HUDEP-2 (cell line): ENCODE results near the gene CEBPB.
"Not testable (repeated sequence)": the region's sequence is repeated elsewhere in the genome, so short reads cannot be mapped to it uniquely, and the experiment has no call there.

Experiments
- DNase-seq, 76 experiments: peaks; one replicate each; lab custom pipeline; 2025; ENCODE audit not compliant: unreplicated experiment in 76 of 76; lab: John Stamatoyannopoulos, UW

Gene CEBPB

DNA sequence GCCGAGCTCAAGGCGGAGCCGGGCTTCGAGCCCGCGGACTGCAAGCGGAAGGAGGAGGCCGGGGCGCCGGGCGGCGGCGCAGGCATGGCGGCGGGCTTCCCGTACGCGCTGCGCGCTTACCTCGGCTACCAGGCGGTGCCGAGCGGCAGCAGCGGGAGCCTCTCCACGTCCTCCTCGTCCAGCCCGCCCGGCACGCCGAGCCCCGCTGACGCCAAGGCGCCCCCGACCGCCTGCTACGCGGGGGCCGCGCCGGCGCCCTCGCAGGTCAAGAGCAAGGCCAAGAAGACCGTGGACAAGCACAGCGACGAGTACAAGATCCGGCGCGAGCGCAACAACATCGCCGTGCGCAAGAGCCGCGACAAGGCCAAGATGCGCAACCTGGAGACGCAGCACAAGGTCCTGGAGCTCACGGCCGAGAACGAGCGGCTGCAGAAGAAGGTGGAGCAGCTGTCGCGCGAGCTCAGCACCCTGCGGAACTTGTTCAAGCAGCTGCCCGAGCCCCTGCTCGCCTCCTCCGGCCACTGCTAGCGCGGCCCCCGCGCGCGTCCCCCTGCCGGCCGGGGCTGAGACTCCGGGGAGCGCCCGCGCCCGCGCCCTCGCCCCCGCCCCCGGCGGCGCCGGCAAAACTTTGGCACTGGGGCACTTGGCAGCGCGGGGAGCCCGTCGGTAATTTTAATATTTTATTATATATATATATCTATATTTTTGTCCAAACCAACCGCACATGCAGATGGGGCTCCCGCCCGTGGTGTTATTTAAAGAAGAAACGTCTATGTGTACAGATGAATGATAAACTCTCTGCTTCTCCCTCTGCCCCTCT is 1.1 kb downstream of the CEBPB start:
- peak in 42 of 76 experiments; percentile 26 to 75 (median 58) for DNase-seq

DNA sequence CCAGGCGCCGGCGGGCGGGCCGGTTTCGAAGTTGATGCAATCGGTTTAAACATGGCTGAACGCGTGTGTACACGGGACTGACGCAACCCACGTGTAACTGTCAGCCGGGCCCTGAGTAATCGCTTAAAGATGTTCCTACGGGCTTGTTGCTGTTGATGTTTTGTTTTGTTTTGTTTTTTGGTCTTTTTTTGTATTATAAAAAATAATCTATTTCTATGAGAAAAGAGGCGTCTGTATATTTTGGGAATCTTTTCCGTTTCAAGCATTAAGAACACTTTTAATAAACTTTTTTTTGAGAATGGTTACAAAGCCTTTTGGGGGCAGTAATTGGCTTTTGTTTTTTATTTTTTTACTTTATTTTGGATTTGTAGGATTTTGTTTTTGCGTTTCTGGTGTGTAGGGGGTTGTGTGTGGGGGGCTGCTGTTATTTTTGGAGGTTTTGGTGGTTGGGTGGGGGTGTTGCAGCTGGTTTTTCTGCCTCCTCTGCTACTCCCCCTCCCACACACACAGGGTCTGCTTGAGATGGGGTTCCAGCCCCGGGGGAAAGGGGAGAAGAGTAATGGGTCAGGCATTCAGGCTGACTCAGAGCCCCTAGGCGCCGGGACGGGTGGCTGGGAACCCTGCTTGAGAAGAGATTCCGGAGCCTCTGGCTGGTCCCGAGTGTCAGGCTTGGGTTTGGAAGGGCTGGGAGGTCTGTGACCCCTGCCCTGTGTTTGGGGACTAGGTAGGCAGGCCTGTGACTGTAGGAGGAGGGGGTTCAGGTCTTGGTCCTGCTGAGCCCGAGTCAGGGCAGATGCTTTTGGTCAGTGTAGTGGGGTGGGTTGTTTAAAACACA is 2.0 kb downstream of the CEBPB start:
- peak in 73 of 76 experiments; percentile 10 to 90 (median 74) for DNase-seq

DNA sequence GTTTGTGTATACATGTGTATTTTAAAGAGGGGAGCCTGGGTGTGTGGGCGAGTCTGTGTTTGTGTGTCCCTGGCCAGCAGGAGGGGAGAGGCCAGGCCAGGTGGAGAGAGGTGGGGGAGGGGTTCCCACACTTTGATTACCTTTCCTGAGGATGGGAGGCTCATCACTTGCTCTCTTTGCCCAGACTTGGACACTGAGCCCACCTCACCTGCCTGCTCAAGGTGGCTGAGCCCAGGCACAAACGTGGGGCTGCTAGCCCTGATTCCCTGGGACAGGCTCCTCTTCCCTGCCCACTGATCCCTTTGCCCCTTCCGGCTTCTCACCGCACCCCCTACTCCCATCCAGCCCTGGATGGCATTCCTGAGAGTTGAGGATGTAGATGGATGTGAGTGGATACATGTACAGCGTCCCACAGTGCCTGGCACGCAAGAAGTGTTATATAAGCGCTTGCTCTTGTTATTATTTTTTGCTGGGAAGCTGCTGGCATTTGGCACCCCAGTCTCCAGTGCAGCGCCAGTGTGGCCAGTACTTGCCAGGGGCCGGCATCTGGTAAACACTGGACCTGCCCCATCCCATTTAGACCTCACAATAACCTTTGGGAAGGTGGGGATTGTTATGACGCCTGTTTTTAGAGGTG is 2.7 kb downstream of the CEBPB start:
- DNase-seq = no peak

DNA sequence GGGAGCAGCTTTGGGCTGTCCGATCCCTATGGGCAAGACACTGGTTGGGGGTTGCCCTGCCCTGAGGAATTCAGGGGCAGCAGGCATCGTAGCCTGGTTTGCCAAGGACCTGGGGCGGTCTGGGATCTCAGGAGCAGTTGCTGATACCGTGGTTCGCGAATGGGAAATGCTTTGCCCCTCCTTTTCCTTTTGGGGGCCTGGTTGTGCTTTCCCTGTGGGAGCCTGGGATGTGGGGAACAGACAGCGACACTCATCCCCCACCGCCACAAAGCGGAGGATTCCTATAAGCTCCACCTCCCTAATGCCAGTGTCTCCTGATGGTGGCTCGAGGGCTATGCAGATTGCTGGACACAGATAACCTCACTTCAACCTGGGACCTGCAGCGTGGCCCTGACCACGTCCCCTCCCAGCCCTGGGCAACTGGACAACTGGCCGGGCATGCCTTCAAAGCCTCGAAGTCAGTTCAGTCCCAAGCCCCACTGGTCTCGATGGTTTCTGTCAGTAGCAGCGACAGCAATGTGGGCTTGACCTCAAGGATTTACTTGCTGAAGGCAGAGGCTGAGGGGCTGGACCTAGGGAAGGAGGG is 3.3 kb downstream of the CEBPB start:
- peak in 2 of 76 experiments; percentile 5 to 6 for DNase-seq

DNA sequence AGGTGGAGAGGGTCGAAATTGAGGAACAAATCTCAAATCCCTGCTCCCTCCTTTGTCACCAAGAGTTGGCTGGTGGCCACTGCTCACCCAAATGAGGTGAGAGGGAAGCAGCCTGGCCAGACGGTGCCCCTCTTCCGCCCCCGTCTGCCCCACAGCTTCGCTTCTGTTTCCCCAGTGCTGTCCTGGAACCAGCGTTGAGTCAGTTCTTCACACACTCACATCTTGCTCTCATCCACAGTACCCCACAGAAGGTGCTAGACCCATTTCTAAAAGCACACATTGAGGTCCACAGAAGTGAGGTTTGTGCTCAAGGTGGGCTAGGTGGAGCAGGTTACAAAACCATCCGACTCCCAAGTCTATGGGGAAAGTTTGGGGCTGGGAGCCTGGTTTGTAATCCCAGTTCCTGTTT is 3.8 kb downstream of the CEBPB start:
- no peak for DNase-seq

DNA sequence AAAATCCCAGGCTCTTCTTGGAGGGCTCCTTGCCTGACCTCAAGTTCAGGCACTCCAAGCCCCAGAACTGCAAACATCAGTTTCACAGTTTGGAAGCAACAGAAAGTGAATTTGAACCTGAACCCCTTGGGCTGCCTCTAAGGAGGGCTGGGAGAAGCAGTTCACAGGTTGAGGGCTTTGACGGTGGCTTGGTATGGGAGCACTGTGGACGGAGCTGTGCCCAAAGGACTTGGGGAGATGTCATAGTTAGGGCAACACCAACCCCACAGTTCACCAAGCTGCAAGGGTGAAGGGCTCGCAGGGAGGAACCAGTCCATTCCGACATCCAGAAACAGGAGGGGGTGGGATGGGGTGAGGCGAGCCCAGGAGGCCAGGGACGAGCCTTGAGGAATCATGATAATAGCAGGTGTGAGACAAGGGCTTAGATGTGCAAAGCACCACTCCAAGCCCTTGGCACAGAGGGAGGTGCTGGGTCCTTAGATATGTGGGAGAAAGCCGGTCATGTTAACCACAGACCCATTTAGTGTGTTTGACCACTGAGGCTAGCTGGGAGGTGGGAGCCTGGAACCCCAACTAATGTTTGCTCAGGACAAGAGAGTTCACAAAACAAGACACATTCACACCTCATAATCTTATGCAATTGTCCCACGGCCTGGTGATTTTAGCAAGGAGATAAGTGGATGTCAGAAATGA is 4.3 kb downstream of the CEBPB start:
- peak in 2 of 76 experiments; percentile 4 to 24 for DNase-seq

DNA sequence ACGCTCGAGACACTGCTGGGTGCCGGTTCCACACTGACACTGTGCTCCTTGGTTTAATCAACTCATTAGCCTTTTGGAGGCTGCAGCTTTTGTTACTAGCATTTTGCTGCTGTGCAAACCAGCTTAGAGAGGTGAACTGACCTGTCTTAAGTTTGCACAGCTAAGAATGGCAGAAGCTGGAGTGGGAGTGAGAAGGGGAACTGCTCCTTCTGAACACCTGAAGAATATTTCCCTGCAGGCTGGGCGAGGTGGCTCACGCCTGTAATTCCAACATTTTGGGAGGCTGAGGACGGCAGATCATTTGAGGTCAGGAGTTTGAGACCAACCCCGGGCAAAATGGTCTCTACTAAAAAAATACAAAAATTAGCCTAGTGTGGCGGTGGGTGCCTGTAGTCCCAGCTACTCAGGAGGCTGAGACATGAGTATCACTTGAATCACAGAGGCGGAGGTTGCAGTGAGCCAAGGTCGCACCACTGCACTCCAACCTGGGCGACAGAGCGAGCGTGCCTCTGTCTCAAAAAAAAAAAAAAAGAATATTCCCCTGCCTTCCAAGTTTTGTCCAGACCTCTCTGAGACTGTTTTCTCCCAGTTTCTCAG is 5.0 kb downstream of the CEBPB start:
- DNase-seq = no peak

DNA sequence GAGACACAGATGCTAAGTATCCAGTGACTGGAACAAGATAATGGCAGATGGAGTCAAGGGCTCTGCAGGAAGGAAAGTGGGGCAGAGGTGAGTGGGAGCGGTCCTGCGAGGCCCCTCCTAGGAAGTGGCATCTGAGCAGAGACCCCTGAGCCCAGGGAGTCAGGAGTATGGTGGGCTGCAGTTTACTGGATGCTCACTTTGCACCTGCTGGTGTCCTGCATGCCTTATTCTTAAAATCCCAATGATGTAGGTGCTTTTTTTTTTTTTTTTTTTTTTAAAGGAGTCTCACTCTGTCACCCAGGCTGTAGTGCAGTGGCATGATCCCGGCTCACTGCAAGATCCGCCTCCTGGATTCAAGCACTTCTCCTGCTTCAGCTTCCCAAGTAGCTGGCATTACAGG is 5.6 kb downstream of the CEBPB start:
- no peak for DNase-seq

DNA sequence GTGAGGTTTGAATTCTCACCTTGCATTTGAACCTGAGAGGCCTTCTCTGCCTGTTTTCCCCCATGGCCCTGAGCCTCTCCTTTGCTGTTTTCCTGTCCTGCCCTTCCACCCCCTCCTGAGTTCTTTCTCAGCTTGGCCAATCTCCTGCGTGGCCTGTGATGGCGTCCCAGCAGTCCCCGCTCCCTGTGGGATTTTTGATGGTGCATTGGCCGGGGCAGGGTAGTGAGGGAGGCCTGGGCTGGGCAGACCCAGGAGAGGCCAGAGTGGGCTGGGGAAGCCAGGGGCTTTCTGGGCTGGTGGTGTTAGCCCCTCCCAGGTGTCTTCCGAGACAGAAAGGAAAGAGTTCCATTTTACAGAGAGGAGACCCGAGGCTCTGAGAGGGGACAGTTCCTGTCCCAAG is 6.3 kb downstream of the CEBPB start:
- DNase-seq = no peak

DNA sequence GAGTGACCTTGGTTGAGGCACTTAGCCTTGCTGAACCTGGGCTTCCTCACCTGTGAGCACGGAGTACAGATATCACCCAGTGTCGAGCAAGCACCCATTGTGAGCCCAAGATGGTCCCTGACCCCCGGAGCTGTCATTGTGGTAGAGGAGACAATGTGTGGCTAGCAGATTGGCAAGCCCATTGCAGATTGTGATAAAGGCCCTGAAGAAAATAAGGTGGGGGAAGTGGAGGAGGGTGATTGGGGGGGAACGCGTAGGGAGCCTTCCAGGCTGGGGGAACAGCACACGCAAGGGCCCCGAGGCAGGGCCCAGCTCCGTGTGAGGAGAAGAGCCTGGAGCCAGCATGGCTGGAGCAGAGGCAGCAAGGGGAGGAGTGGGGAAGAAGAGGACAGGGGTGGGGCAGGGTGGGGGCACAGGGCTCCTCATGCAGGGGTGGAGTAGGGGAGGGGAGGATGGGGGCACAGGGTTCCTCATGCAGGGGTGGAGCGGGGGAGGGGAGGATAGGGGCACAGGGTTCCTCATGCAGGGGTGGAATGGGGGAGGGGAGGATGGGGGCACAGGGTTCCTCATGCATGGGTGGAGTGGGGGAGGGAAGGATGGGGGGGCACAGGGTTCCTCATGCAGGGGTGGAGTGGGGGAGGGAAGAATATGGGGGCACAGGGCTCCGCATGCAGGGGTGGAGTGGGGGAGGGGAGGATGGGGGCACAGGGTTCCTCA is 7.0 kb downstream of the CEBPB start:
- DNase-seq = peak in 53 of 76 experiments; percentile 8 to 69 (median 31)

DNA sequence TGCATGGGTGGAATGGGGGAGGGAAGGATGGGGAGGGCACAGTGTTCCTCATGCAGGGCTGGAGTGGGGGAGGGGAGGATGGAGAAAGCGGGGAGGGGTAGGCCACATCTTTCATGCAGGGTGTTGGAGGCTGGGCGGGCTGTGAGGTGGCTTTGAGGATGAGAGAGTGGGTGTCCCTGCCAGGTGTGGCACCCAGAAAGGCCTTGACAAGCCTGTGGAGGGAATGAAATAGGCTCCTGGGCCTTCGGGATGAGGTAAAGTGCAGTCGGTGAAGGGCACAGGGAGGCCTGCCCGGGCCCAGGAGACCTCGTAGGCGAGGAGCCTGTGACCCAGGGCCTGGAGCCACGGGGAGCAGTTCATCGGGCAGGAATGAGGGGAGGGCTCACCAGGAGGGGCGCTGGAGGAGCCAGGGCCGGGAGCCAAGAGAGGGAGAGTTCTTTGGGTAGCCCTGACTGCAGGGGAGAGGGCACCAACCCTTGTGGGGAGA is 7.6 kb downstream of the CEBPB start:
- no peak for DNase-seq

DNA sequence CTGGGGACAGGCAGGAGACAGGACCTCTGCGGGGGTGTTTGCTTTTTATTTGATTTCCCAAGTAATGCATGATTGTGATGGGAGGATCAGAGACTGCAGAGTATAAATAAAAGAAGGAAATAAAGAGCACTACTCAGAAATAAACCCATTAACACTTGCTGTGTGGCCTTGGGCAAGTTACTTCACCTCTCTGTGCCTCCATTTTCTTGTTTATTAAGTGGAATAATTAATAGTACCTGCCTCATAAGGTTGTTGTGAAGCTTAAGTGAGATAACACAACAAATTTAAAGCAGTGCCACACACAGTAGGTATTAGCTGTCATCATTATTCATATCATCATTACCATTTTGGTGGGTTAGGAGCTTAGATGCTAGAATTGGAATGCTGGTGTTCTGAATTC is 8.1 kb downstream of the CEBPB start:
- DNase-seq = no peak

DNA sequence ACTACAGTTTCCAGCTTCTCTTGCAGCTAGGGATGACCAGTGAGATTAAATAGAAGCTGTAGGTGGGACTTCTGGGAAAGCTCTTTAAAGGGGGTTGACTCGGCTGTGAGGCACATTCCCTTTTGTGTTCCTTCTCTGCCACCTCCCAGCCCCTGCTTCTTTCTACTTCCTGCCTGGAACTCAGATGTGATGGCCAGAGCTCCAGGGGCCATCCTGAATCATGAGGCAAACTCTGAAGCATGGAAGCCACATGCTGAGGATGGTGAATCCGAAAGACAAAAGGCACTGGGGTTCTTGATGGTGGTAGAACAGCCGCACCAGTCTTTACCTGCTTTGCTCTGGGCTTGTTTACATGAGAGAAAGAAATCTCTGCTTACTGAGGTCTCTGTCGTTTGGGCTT is 9.1 kb downstream of the CEBPB start:
- DNase-seq = no peak

DNA sequence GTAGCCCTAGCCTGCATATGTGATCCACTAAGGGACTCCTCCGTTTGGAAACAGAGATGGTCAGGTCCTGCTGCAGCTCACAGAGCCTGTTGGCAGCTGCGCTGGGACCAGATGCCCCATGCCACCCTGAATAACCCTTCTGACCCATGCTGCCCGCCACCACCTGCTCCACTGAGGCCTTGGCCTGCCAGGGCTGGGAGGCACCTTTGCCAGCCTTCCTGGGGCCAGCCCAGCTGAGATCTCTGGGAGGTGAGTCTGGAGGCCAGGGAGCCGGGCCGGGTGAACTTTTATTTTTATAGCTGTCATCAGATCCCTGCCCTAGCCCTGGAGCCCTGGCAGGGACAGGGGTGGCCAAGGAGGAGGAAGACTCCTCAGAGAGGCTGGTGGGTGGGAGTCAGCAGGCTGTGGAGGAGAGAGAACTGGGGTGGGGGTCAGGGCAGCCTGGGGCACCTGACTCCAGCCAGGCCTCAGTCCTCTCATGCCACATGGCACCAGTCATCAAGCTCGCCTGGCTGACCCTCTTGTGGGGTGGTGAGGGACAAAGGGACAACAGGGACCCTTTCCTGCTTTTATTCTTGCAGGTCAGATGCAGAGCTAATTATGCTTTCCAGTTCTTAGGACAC is 10.0 kb downstream of the CEBPB start:
- DNase-seq = no peak

DNA sequence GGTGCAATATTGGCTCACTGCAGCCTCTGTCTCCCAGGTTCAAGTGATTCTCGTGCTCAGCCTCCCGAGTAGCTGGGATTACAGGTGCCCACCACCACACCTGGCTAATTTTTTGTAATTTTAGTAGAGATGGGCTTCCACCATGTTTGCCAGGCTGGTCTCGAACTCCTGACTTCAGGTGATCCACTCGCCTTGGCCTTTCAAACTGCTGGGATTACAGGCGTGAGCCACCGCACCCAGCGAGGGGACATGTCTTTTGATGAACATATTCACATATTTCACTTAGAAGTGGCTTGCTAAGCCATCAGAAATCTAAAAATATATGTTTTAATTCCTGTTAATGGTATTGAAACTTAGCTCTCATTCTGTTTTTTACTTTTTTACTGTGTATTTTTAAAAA is 11.1 kb downstream of the CEBPB start:
- DNase-seq = not testable (repeated sequence)

DNA sequence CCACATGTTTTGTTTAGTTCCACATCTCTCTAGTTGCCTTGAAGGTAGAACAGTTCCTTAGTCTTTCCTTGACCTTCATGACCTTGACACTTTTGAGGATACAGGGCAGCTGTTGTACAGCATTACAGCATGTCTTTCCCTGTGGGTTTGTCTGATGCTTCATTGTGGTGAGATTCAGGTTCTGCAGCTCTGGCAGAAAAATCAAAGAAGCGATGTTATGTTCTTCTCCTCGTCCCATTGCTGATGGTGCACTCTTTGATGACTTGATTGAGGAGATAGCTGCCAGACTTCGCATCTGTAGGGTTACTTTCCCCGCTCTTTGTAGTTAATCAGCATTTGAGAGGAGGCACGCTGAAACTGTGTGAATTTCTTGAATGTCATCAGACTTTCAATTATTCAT is 12.0 kb downstream of the CEBPB start:
- DNase-seq = no peak

DNA sequence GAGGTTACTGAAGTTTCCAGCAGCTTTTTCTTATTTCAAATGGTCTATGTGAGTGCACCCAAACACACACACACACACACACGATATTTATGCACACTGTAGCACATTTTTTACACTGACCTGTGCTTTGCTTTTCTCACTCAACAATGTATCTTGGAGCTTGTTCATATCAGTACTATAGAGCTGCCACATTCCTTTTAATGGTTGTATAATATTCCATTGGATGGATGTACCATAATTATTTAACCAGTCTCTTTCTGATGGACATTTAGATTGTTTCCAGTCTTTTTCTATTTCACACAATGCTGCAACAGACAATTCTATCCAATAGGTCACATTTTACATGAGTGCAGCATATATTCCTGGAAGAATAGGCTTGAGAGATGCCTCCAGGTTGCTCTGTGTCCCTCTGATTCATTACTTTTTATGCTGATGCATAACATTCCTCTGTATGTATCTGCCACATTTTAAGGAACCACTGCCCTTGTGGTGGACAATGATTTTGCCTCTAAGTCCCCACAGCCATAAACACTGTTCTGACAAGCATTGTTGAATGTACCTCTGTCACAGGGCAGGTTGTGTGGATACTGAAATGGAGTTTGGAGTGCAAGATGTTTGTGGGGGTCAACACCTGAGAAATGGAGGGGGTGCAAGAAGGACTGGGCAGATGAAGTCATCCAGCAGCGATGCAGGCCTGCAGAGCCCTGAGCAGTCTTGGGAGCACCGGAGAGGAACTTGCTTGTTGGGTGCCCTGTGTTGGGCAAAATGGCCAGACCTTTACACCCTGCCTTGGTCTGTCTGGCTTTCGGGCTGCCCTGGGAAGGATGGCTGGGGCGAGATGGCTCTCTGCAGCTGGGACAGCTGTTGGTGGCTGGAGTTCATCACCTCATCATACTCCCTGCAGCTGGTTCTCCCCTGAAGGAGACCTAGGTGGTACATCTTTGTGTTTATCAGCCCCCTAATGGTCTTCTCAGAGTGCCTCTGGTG is 13.6 kb downstream of the CEBPB start:
- DNase-seq = no peak

DNA sequence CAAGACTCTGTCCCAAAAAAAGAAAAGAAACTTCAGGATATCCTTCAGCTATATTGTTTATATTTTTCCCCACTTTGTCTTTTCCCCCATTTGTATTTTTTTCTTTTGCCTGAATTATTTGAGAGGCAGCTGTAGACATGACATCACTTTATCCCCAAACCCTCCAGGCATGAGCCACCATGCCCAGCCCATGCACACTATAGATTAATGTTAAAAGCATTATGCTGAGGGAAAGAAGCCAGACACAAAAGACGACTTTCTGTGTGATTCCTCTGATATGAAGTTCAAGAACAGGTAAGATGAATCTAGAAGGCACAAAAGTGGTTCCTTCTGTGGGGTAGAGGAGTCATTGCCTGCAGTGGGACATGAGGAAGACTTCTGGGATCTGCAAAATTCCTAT is 16.4 kb downstream of the CEBPB start:
- no peak for DNase-seq
